HepG2 (cell line): Measurements from ENCODE around the gene ANKHD1. TPM values are rescaled to one million over a fixed set of nuclear protein-coding genes. Genes with fewer than 3 reads are reported as not detected.

Source experiments
- ATRX ChIP-seq: sonication (generic); formaldehyde crosslinking; IDR thresholded peaks from 2 replicates; pipeline ENCODE4 v1.4.0; 2020; ENCODE audit warnings: missing genetic modification reagents, borderline replicate concordance
- CCDC6 ChIP-seq: sonication (generic); formaldehyde crosslinking; IDR thresholded peaks from 2 replicates; pipeline ENCODE4 v1.8.1; 2022; ENCODE audit warnings: mild to moderate bottlenecking, missing genetic modification reagents, moderate library complexity
- FOXK1 ChIP-seq: sonication (generic); formaldehyde crosslinking; IDR thresholded peaks from 2 replicates; pipeline ENCODE4 v1.4.0; 2020; ENCODE audit warnings: low read depth, missing genetic modification reagents, borderline replicate concordance
- FOXK2 ChIP-seq: fragments of 450-650 bp; IDR thresholded peaks from 2 replicates; pipeline ENCODE4 v1.6.1; 2016
- FOXM1 ChIP-seq: sonication (generic); formaldehyde crosslinking; IDR thresholded peaks from 2 replicates; pipeline ENCODE4 v1.5.0; 2020; ENCODE audit warnings: missing genetic modification reagents
- JUND ChIP-seq: sonication (generic); formaldehyde crosslinking; IDR thresholded peaks from 2 replicates; pipeline ENCODE4 v1.8.0; 2022; ENCODE audit warnings: mild to moderate bottlenecking, missing genetic modification reagents
- KDM4B ChIP-seq: sonication (generic); formaldehyde crosslinking; IDR thresholded peaks from 2 replicates; pipeline ENCODE4 v1.4.0; 2020; ENCODE audit warnings: missing genetic modification reagents
- KMT2B ChIP-seq: IDR thresholded peaks from 2 replicates; pipeline ENCODE4 v1.6.1; 2016; ENCODE audit warnings: missing genetic modification reagents, missing compliant biosample characterization
- MIXL1 ChIP-seq: IDR thresholded peaks from 2 replicates; pipeline ENCODE4 v1.6.1; 2016
- ONECUT2 ChIP-seq: sonication (generic); formaldehyde crosslinking; IDR thresholded peaks from 2 replicates; pipeline ENCODE4 v1.4.0; 2020; ENCODE audit warnings: missing genetic modification reagents
- PPARG ChIP-seq: conservative IDR thresholded peaks from 2 replicates; pipeline ENCODE4 v1.6.1; 2016; ENCODE audit warnings: missing biosample characterization, missing genetic modification reagents
- SIN3A ChIP-seq: IDR thresholded peaks from 2 replicates; pipeline ENCODE4 v1.6.1; 2011; ENCODE audit warnings: low read depth, mild to moderate bottlenecking, control low read depth, low read length, borderline replicate concordance
- SUZ12 ChIP-seq: fragments of 150-350 bp; IDR thresholded peaks from 2 replicates; pipeline ENCODE4 v1.6.1; 2014; ENCODE audit warnings: low read depth, low read length
- ZNF234 ChIP-seq: sonication (generic); formaldehyde crosslinking; conservative IDR thresholded peaks from 2 replicates; pipeline ENCODE4 v1.5.1; 2020; ENCODE audit warnings: mild to moderate bottlenecking, missing genetic modification reagents
- ZNF33B ChIP-seq: sonication (generic); formaldehyde crosslinking; IDR thresholded peaks from 2 replicates; pipeline ENCODE4 v1.5.1; 2020; ENCODE audit warnings: mild to moderate bottlenecking, missing genetic modification reagents
- ZNF34 ChIP-seq: sonication (generic); formaldehyde crosslinking; IDR thresholded peaks from 2 replicates; pipeline ENCODE4 v1.4.0; 2020; ENCODE audit warnings: mild to moderate bottlenecking, missing genetic modification reagents, borderline replicate concordance
- ZNF598 ChIP-seq: sonication (generic); formaldehyde crosslinking; IDR thresholded peaks from 2 replicates; pipeline ENCODE4 v1.5.1; 2020; ENCODE audit warnings: mild to moderate bottlenecking, missing genetic modification reagents, borderline replicate concordance
- ZNF713 ChIP-seq: sonication (generic); formaldehyde crosslinking; IDR thresholded peaks from 2 replicates; pipeline ENCODE4 v1.4.0; 2020; ENCODE audit warnings: mild to moderate bottlenecking, missing genetic modification reagents
- polyA plus RNA-seq, 8 experiments: library from polyadenylated mRNA; depleted of rRNA in 3 of 8; stranded (reverse) in 7 of 8; unstranded in 1 of 8; fragments of >200 nt; fragmentation: Illumina TruSeq in 4 of 8; extraction: Trizol in 4 of 8; gene quantifications; 2 replicates each; pipeline versions ENCODE4 v1.2.1 to v1.2.3, GENCODE V29; 2011 to 2016; ENCODE audit warnings: low read depth in 4 of 8, missing spikeins in 1 of 8, mixed read lengths in 1 of 8; ENCODE audit not compliant: insufficient read depth in 1 of 8
- total RNA-seq, 5 experiments: library from RNA; depleted of rRNA; stranded (reverse); fragments of >200 nt; fragmentation: Illumina TruSeq; extraction: Trizol; gene quantifications; 2 replicates each; pipeline ENCODE4 v1.2.3, GENCODE V29; 2016; ENCODE audit warnings: low read depth in 1 of 5
- TF ChIP-seq, protein P1 (sequence below): sonication (generic); formaldehyde crosslinking; IDR thresholded peaks from 2 replicates; pipeline ENCODE4 v1.5.0; 2020; ENCODE audit warnings: missing genetic modification reagents
- TF ChIP-seq, protein P2 (sequence below): IDR thresholded peaks from 2 replicates; pipeline ENCODE4 v1.6.1; 2016
- TF ChIP-seq, protein P3 (sequence below): sonication (generic); formaldehyde crosslinking; IDR thresholded peaks from 2 replicates; pipeline ENCODE4 v1.4.0; 2020; ENCODE audit warnings: mild to moderate bottlenecking, missing genetic modification reagents
- TF ChIP-seq, protein P4 (sequence below): IDR thresholded peaks from 2 replicates; pipeline ENCODE4 v1.6.1; 2016; ENCODE audit warnings: missing compliant biosample characterization, missing genetic modification reagents, borderline replicate concordance
- TF ChIP-seq, protein P5 (sequence below): IDR thresholded peaks from 2 replicates; pipeline ENCODE4 v1.6.1; 2012; ENCODE audit warnings: inconsistent platforms
- TF ChIP-seq, protein P6 (sequence below): IDR thresholded peaks from 2 replicates; pipeline ENCODE4 v1.6.1; 2018; ENCODE audit warnings: missing genetic modification reagents, mild to moderate bottlenecking, missing compliant biosample characterization
- TF ChIP-seq, protein P7 (sequence below): sonication (generic); formaldehyde crosslinking; IDR thresholded peaks from 2 replicates; pipeline ENCODE4 v1.4.0; 2020; ENCODE audit warnings: mild to moderate bottlenecking, low read depth, missing genetic modification reagents
- TF ChIP-seq, protein P8 (sequence below): IDR thresholded peaks from 2 replicates; pipeline ENCODE4 v1.6.1; 2016; ENCODE audit warnings: low read depth, borderline replicate concordance

ANKHD1 gene
- total and polyA plus RNA-seq, 2 of the 13 experiments (the other 11 are each of a cell fraction or from before 2014, with no cell fraction given), result 69.9 to 82.0 TPM

DNA sequence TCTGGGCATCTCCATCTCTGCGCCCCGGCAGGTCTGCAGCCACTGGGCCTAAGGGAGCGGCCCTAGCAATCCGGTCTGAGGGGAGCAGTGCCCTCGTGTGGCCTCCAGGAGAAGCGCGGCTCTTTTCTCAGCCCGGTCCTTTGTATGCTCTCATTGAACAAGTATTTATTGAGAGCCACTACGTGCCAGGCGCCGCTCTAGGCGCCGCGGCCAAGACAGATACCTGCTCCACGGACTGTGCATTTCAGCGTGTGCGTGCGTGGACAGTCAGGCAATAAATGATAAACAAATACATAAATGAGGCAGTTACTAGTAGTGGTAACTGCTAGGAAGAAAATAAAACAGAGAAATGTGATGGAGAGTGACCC, 43.9 kb upstream of the ANKHD1 start (continued):
- TF ChIP-seq PPARG (no peak), FOXK2 (no peak), CCDC6 (CRISPR knock-in tag) (no peak), MIXL1 (CRISPR knock-in tag) (peak; percentile 54; the same call in 1 of the 2 replicates), ZNF34 (CRISPR knock-in tag) (no peak), KDM4B (CRISPR knock-in tag) (0 out of 2 replicates have a peak, but pooled peaks have one; percentile 40), ATRX (CRISPR knock-in tag) (no peak), SIN3A (no peak), ZNF33B (CRISPR knock-in tag) (no peak), FOXM1 (no peak), ZNF713 (CRISPR knock-in tag) (no peak), FOXK1 (peak; percentile 14; the same call in 1 of the 2 replicates), ZNF234 (CRISPR knock-in tag) (no peak), JUND (CRISPR knock-in tag) (peak; percentile 67; the same call in 1 of the 2 replicates), KMT2B (CRISPR knock-in tag) (peak; percentile 33; the same call in 1 of the 2 replicates), ZNF598 (CRISPR knock-in tag) (0 out of 2 replicates have a peak, but pooled peaks have one; percentile 57), ONECUT2 (CRISPR knock-in tag) (no peak), SUZ12 (no peak)
- TF ChIP-seq, protein P1, sequence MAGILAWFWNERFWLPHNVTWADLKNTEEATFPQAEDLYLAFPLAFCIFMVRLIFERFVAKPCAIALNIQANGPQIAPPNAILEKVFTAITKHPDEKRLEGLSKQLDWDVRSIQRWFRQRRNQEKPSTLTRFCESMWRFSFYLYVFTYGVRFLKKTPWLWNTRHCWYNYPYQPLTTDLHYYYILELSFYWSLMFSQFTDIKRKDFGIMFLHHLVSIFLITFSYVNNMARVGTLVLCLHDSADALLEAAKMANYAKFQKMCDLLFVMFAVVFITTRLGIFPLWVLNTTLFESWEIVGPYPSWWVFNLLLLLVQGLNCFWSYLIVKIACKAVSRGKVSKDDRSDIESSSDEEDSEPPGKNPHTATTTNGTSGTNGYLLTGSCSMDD (CRISPR knock-in tag), result no peak
- TF ChIP-seq, protein P2, sequence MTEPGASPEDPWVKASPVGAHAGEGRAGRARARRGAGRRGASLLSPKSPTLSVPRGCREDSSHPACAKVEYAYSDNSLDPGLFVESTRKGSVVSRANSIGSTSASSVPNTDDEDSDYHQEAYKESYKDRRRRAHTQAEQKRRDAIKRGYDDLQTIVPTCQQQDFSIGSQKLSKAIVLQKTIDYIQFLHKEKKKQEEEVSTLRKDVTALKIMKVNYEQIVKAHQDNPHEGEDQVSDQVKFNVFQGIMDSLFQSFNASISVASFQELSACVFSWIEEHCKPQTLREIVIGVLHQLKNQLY, result no peak
- TF ChIP-seq, protein P3, sequence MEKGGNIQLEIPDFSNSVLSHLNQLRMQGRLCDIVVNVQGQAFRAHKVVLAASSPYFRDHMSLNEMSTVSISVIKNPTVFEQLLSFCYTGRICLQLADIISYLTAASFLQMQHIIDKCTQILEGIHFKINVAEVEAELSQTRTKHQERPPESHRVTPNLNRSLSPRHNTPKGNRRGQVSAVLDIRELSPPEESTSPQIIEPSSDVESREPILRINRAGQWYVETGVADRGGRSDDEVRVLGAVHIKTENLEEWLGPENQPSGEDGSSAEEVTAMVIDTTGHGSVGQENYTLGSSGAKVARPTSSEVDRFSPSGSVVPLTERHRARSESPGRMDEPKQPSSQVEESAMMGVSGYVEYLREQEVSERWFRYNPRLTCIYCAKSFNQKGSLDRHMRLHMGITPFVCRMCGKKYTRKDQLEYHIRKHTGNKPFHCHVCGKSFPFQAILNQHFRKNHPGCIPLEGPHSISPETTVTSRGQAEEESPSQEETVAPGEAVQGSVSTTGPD (CRISPR knock-in tag), result no peak
- TF ChIP-seq, protein P4, sequence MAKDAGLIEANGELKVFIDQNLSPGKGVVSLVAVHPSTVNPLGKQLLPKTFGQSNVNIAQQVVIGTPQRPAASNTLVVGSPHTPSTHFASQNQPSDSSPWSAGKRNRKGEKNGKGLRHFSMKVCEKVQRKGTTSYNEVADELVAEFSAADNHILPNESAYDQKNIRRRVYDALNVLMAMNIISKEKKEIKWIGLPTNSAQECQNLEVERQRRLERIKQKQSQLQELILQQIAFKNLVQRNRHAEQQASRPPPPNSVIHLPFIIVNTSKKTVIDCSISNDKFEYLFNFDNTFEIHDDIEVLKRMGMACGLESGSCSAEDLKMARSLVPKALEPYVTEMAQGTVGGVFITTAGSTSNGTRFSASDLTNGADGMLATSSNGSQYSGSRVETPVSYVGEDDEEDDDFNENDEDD (CRISPR knock-in tag), result no peak
- TF ChIP-seq, protein P5, sequence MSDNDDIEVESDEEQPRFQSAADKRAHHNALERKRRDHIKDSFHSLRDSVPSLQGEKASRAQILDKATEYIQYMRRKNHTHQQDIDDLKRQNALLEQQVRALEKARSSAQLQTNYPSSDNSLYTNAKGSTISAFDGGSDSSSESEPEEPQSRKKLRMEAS, result peak; percentile 29; the same call in 1 of the 2 replicates
- TF ChIP-seq, protein P6, sequence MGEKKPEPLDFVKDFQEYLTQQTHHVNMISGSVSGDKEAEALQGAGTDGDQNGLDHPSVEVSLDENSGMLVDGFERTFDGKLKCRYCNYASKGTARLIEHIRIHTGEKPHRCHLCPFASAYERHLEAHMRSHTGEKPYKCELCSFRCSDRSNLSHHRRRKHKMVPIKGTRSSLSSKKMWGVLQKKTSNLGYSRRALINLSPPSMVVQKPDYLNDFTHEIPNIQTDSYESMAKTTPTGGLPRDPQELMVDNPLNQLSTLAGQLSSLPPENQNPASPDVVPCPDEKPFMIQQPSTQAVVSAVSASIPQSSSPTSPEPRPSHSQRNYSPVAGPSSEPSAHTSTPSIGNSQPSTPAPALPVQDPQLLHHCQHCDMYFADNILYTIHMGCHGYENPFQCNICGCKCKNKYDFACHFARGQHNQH (CRISPR knock-in tag), result peak; percentile 44; the same call in 1 of the 2 replicates
- TF ChIP-seq, protein P7, sequence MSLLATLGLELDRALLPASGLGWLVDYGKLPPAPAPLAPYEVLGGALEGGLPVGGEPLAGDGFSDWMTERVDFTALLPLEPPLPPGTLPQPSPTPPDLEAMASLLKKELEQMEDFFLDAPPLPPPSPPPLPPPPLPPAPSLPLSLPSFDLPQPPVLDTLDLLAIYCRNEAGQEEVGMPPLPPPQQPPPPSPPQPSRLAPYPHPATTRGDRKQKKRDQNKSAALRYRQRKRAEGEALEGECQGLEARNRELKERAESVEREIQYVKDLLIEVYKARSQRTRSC (CRISPR knock-in tag), result no peak
- TF ChIP-seq, protein P8, sequence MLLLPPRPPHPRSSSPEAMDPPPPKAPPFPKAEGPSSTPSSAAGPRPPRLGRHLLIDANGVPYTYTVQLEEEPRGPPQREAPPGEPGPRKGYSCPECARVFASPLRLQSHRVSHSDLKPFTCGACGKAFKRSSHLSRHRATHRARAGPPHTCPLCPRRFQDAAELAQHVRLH, result peak; percentile 48; the same call in 1 of the 2 replicates
